GM13977 (cell line): ENCODE results near the gene SDHB.
A peak's percentile ranks its signal among the peaks of the same experiment; 100 is the strongest.

Source experiments
- DNase-seq: peaks from one replicate; pipeline ENCODE4 v3.0.0; 2012; ENCODE audit warnings: low spot score
- CTCF ChIP-seq: IDR thresholded peaks from 2 replicates; pipeline ENCODE4 v1.5.1; 2012; ENCODE audit warnings: mild to moderate bottlenecking, control low read depth; ENCODE audit not compliant: insufficient read depth; ENCODE audit errors: extremely low read depth, missing control alignments
- in situ Hi-C: fragments of 300-500 bp; cut with MboI; formaldehyde crosslinking; loops from one replicate; pipeline ENCODE4 v1.12.0; 2022; ENCODE audit warnings: low sequenced_read_pairs, low pct_unique_long_range_greater_than_20kb, mixed read lengths, inconsistent platforms; ENCODE audit not compliant: unreplicated experiment

Gene SDHB

GRCh38 chr1:17052038-17052437 lies 1.8 kb downstream of the SDHB start:
- in situ Hi-C loops = no loop called here
- no peak for DNase-seq
- TF ChIP-seq CTCF = no peak

- DNase-seq = no peak
- no peak for TF ChIP-seq CTCF
- in situ Hi-C loops = loop anchor here (10.0 kb wide), 2 partner anchors 73 to 423 kb away; no protein-coding TSS in a partner anchor
Observed at GRCh38 chr1:17047924-17048323, 5.9 kb downstream of the SDHB start.

- no peak for DNase-seq
- no peak for TF ChIP-seq CTCF
- in situ Hi-C loops = loop anchor here (10.0 kb wide), 2 partner anchors 71 to 421 kb away; no protein-coding TSS in a partner anchor
Observed at GRCh38 chr1:17046334-17046657, 7.5 kb downstream of the SDHB start.

- TF ChIP-seq CTCF = peak; percentile 63
- in situ Hi-C loops = loop anchor here (10.0 kb wide), 2 partner anchors 71 to 421 kb away; no protein-coding TSS in a partner anchor
- peak; percentile 33 for DNase-seq
Observed at GRCh38 chr1:17045634-17046333, 8.0 kb downstream of the SDHB start.

GRCh38 chr1:17045150-17045549 lies 8.7 kb downstream of the SDHB start:
- in situ Hi-C loops = loop anchor here (10.0 kb wide), 2 partner anchors 70 to 420 kb away; no protein-coding TSS in a partner anchor
- TF ChIP-seq CTCF = no peak
- no peak for DNase-seq

- in situ Hi-C loops = loop anchor here (10.0 kb wide), 2 partner anchors 69 to 419 kb away; no protein-coding TSS in a partner anchor
Observed at GRCh38 chr1:17043676-17044075, 10.2 kb downstream of the SDHB start.

More at GRCh38 chr1:17043676-17044075, 10.2 kb downstream of the SDHB start:
- no peak for DNase-seq
- no peak for TF ChIP-seq CTCF
